Frontal cortex (tissue), 4 donors: ENCODE measurements around the gene RIPK3. TPM values are rescaled to one million over a fixed set of nuclear protein-coding genes. Genes with fewer than 3 reads are reported as not detected.

Source experiments
- DNase-seq, 2 donors: peaks; one replicate each; pipeline ENCODE4 v3.0.0; 2012; ENCODE audit warnings: low spot score in 2 of 2
- FAIRE-seq: peaks from 2 replicates; lab custom pipeline; 2012; peaks lifted over from hg19 to GRCh38; lab: Jason Lieb, UNC
- total RNA-seq: library from RNA; depleted of rRNA; stranded (reverse); fragments of >200 nt; gene quantifications from one replicate; pipeline ENCODE4 v1.2.3, GENCODE V29; 2014
- donor health status: control.
- donor health status: control.
- donor health status: control.

RIPK3 gene
- total RNA-seq, 1 donor from 2014 or later: under 0.01 TPM

GRCh38 chr14:24309538-24310264, 30.1 kb downstream of the RIPK3 start, which contains the start of gene LTB4R2:
LTB4R2 (plus strand) TSS chr14:24310140; CDS start chr14:24310665, 525 bp downstream.
- no peak for FAIRE-seq
- no peak for DNase-seq

- no peak for FAIRE-seq
- DNase-seq: no peak
These were observed 31.3 kb downstream of the RIPK3 start for GRCh38 chr14:24308342-24309124.

- FAIRE-seq: no peak
- DNase-seq: peak in 1 of 2 donors; percentile 63
These were observed 32.0 kb downstream of the RIPK3 start, which contains the start of gene CIDEB for GRCh38 chr14:24307575-24308341. CIDEB (minus strand) TSS chr14:24307977; CDS start chr14:24307858, 119 bp downstream.

- no peak for DNase-seq
- FAIRE-seq: no peak
These were observed 32.6 kb downstream of the RIPK3 start for GRCh38 chr14:24307156-24307574.

- FAIRE-seq: no peak
- no peak for DNase-seq
These were observed 35.8 kb downstream of the RIPK3 start for GRCh38 chr14:24304019-24304387.

- FAIRE-seq (no peak), DNase-seq (no peak)
These were observed 39.3 kb downstream of the RIPK3 start for GRCh38 chr14:24300326-24300980.

GRCh38 chr14:24299255-24300191, 40.3 kb downstream of the RIPK3 start, which contains the start of the genes DHRS1 and NOP9:
DHRS1 (minus strand) TSS chr14:24299780; CDS start chr14:24299106, 674 bp downstream.
NOP9 (plus strand) TSS chr14:24299850; CDS start chr14:24299955, 105 bp downstream.
- peak; percentile 97 to 99 for DNase-seq
- FAIRE-seq: no peak

- DNase-seq: no peak
- no peak for FAIRE-seq
These were observed 40.9 kb downstream of the RIPK3 start for GRCh38 chr14:24298892-24299254.

- no peak for FAIRE-seq
- DNase-seq: no peak
These were observed 42.4 kb downstream of the RIPK3 start for GRCh38 chr14:24297190-24297964.

- DNase-seq: peak in 1 of 2 donors; percentile 81
- FAIRE-seq: no peak
These were observed 43.2 kb downstream of the RIPK3 start for GRCh38 chr14:24296341-24297157.

- no peak for DNase-seq
- FAIRE-seq: no peak
These were observed 46.3 kb downstream of the RIPK3 start for GRCh38 chr14:24293525-24293924.

- no peak for DNase-seq
- no peak for FAIRE-seq
These were observed 47.5 kb downstream of the RIPK3 start for GRCh38 chr14:24292118-24292807.

GRCh38 chr14:24291446-24292117, 48.2 kb downstream of the RIPK3 start:
- DNase-seq: no peak
- FAIRE-seq: no peak

GRCh38 chr14:24290746-24291145, 49.0 kb downstream of the RIPK3 start:
- FAIRE-seq (no peak), DNase-seq (no peak)

- DNase-seq (no peak), FAIRE-seq (no peak)
These were observed 50.0 kb downstream of the RIPK3 start for GRCh38 chr14:24289649-24290280.
